LNCaP clone FGC (cell line): Measurements from ENCODE around the gene EDARADD.

ENCODE experiments used
- DNase-seq: peaks from one replicate; pipeline ENCODE4 v3.0.0-alpha.2; 2011; ENCODE audit warnings: low read depth
- H3K4me3 ChIP-seq: 2 replicates; pipeline ENCODE4 v1.5.1; 2011; ENCODE audit warnings: mild to moderate bottlenecking, low read depth, low read length, control low read depth
- CTCF ChIP-seq: IDR thresholded peaks from 2 replicates; pipeline ENCODE4 v1.5.1; 2012; ENCODE audit warnings: mild to moderate bottlenecking; ENCODE audit not compliant: control insufficient read depth, insufficient read depth; ENCODE audit errors: extremely low read depth

EDARADD gene

GRCh38 chr1:236465959-236466303 is 71.8 kb downstream of the EDARADD start:
- no peak overlapping the region for H3K4me3 ChIP-seq
- no peak for TF ChIP-seq CTCF
- no peak for DNase-seq

- TF ChIP-seq CTCF: no peak
- no peak for DNase-seq
- H3K4me3 ChIP-seq: no peak overlapping the region
Measured at GRCh38 chr1:236467327-236467641, 73.2 kb downstream of the EDARADD start.

- no peak for DNase-seq
- no peak overlapping the region for H3K4me3 ChIP-seq
- no peak for TF ChIP-seq CTCF
Measured at GRCh38 chr1:236468625-236469024, 74.5 kb downstream of the EDARADD start.

GRCh38 chr1:236469466-236469865 is 75.4 kb downstream of the EDARADD start:
- DNase-seq: no peak
- H3K4me3 ChIP-seq: no peak overlapping the region
- TF ChIP-seq CTCF: no peak

GRCh38 chr1:236471096-236471495 is 77.0 kb downstream of the EDARADD start:
- H3K4me3 ChIP-seq: no peak overlapping the region
- DNase-seq: no peak
- no peak for TF ChIP-seq CTCF

GRCh38 chr1:236471653-236472052 is 77.6 kb downstream of the EDARADD start:
- no peak for DNase-seq
- no peak overlapping the region for H3K4me3 ChIP-seq
- TF ChIP-seq CTCF: no peak

GRCh38 chr1:236472850-236473788 is 79.0 kb downstream of the EDARADD start:
- no peak overlapping the region for H3K4me3 ChIP-seq
- TF ChIP-seq CTCF: no peak
- DNase-seq: no peak
